Adipocyte (in vitro differentiated cells): ENCODE measurements around the gene PDE9A.
"Not testable (repeated sequence)": the region's sequence is repeated elsewhere in the genome, so short reads cannot be mapped to it uniquely, and the experiment has no call there.

Source experiments
- DNase-seq: peaks from one replicate; pipeline ENCODE4 v3.0.0-alpha.2; 2015; ENCODE audit warnings: low read depth
- H3K27me3 ChIP-seq: replicated peaks from 2 replicates; pipeline ENCODE4 v1.7.0; 2013; ENCODE audit warnings: mild to moderate bottlenecking, low read length, moderate library complexity; ENCODE audit not compliant: control insufficient read depth, insufficient read depth
- H3K36me3 ChIP-seq: 2 replicates; pipeline ENCODE4 v1.7.0; 2013; ENCODE audit warnings: low read length, mild to moderate bottlenecking, moderate library complexity; ENCODE audit not compliant: control insufficient read depth, insufficient read depth, severe bottlenecking
- H3K4me1 ChIP-seq: 2 replicates; pipeline ENCODE4 v1.7.0; 2013; ENCODE audit warnings: mild to moderate bottlenecking, low read length, moderate library complexity; ENCODE audit not compliant: control insufficient read depth, insufficient read depth
- H3K4me3 ChIP-seq: 2 replicates; pipeline ENCODE4 v1.7.0; 2013; ENCODE audit warnings: mild to moderate bottlenecking, low read length, moderate library complexity
- H3K9ac ChIP-seq: 2 replicates; pipeline ENCODE4 v1.7.0; 2013; ENCODE audit warnings: mild to moderate bottlenecking, low read length, moderate library complexity
- H3K9me3 ChIP-seq: 2 replicates; pipeline ENCODE4 v1.7.0; 2013; ENCODE audit warnings: mild to moderate bottlenecking, low read length, moderate library complexity; ENCODE audit not compliant: control insufficient read depth

Gene PDE9A

DNA sequence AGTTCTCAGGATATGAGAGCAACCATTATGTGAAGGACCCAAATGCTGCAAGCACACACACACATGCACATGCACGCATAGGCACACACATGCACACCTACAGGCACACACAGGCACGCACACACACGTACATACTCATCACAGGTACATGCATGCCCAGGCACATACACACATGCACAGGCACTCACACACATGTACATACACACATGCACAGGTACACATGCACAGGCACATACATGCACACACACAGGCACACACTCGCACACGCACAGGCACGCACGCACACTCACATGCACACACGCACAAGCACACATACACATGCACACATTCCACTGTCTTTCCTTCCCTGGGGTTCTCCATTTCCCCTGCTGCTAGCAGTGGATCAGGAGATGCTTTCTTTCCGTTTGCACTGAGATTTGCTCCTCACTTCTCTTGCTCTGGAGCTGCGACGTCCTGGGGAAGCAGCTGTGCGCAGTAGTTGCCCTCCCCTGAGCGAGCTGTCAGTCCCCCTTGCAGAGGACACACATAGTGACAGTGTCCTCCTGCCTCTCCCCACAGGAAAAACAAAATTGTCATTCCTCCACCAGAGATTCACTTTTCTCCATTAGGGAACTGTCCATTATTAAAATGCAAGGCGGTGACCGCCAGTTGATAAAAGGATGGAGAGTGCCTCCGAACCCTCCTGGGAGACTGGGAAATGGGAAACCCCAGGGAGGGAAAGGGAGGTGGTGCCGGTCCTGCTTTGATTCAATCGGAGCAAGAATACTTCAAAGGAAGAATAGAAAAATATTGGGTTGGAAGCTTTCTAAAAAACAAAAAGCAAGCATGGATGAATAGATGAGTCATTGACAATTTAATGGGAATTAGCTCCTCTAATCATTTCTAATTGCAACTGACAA, 156.4 kb downstream of the PDE9A start:
- peaks cover 43% of the 10 kb centered on the region for H3K27me3 ChIP-seq
- no peak overlapping the region for H3K9ac ChIP-seq
- no peak overlapping the region for H3K4me3 ChIP-seq
- H3K4me1 ChIP-seq = no peaks in the 10 kb centered on the region
- no peak for DNase-seq
- no peaks in the 10 kb centered on the region for H3K36me3 ChIP-seq
- H3K9me3 ChIP-seq = peaks cover 1% of the 10 kb centered on the region

DNA sequence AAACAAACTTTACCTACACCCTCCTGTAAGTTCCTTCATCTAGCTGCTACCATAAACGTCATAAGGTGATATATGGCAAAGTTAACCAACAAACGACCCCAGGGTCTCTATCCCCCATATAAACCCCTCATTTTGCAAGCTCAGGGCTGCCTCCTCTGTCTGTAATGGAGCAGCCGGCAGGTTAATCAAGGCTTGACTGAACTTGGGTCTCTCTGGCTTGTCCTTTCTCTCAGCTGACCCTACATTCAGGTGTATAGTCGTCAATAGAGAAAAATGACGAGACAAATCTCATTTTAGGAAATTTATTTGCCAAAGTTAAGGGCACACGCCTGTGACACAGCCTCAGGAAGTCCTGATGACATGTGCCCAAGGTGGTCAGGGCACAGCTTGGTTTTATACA, 158.5 kb downstream of the PDE9A start:
- H3K4me3 ChIP-seq = no peak overlapping the region
- H3K9ac ChIP-seq = no peak overlapping the region
- H3K4me1 ChIP-seq = no peaks in the 10 kb centered on the region
- H3K27me3 ChIP-seq = peaks cover 37% of the 10 kb centered on the region
- DNase-seq = no peak
- peaks cover 14% of the 10 kb centered on the region for H3K9me3 ChIP-seq
- no peaks in the 10 kb centered on the region for H3K36me3 ChIP-seq

DNA sequence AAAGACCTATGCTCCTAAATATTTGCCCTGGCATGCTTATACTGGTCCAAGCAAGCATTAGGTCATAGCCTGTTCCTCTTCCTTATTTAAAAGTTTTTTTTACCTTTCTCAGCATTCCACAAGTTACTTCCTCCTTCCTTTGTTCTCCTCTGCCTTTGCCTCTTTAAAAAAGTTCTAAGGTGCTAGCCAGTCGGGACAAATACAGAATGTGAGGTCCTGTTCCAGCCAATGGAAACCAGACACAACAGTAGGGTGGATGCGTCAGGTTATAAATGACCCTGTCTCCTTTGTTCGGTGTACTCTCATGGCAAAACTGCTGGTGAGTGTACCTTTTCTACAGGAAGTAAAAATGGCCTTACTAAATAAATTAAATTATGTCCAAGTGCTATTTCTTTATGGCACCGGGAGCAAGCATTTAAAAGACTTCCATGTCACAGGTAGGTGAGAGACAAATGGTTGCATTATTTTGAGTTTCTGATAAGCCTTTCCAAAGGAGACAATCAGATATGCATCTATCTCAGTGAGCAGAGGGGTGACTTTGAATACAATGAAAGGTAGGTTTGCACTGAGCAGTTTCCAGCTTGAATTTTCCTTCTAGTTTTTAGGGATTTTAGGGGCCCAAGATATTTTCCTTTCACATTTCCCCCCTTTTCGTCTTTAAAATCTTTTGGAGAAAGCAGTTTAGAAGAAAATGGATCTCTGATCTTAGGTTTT, 159.3 kb downstream of the PDE9A start:
- not testable (repeated sequence) for DNase-seq, H3K36me3 ChIP-seq, H3K4me3 ChIP-seq, H3K9ac ChIP-seq, H3K4me1 ChIP-seq
- Histone ChIP-seq H3K9me3 (peaks cover 14% of the 10 kb centered on the region), H3K27me3 (peaks cover 34% of the 10 kb centered on the region)

DNA sequence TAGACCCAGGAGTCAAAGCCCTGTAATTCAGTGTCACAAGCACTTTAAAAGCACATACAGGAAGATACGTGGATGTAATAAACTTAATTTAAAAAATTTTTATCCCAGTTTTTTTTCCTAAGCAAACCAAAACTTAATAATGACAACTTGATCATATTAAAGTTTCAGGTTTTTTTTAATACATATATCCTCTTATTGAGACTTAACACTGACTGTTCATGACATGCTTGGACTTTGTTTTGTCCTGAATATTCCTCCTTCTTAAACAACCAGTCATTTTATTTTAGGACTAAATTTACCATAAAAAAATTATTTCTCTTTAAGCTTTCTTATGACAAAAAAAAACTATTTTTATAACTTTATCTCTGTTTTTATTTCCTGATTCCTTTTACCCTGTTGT, 161.8 kb downstream of the PDE9A start:
- H3K27me3 ChIP-seq = peaks cover 10% of the 10 kb centered on the region
- H3K9me3 ChIP-seq = peaks cover 14% of the 10 kb centered on the region
- H3K9ac ChIP-seq = no peak overlapping the region
- H3K4me1 ChIP-seq = no peaks in the 10 kb centered on the region
- DNase-seq = no peak
- no peaks in the 10 kb centered on the region for H3K36me3 ChIP-seq
- H3K4me3 ChIP-seq = no peak overlapping the region

DNA sequence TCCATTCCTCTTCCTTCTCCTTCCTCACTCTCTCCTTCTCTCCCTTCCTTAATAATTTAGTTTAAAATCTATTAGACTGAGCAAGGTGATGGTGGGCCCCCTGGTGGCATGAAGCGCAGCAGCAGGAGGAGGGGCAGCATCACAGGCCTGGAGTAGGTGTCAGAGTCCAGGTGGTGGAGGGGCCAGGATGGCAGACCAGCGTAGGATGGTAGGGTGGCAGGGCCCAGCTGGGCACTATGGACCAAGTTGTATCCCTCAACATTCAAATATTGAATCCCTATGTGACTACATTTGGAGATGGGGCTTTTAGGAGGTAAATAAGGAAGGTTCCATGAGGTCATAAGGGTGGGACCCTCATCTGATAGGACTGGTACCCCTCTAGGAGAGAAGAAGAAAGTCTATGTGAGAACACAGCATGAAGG, 164.9 kb downstream of the PDE9A start:
- Histone ChIP-seq H3K9ac (no peak overlapping the region), H3K36me3 (no peaks in the 10 kb centered on the region), H3K9me3 (peaks cover 16% of the 10 kb centered on the region), H3K27me3 (no peaks in the 10 kb centered on the region), H3K4me1 (no peaks in the 10 kb centered on the region), H3K4me3 (no peak overlapping the region)
- DNase-seq = peak; percentile 73

DNA sequence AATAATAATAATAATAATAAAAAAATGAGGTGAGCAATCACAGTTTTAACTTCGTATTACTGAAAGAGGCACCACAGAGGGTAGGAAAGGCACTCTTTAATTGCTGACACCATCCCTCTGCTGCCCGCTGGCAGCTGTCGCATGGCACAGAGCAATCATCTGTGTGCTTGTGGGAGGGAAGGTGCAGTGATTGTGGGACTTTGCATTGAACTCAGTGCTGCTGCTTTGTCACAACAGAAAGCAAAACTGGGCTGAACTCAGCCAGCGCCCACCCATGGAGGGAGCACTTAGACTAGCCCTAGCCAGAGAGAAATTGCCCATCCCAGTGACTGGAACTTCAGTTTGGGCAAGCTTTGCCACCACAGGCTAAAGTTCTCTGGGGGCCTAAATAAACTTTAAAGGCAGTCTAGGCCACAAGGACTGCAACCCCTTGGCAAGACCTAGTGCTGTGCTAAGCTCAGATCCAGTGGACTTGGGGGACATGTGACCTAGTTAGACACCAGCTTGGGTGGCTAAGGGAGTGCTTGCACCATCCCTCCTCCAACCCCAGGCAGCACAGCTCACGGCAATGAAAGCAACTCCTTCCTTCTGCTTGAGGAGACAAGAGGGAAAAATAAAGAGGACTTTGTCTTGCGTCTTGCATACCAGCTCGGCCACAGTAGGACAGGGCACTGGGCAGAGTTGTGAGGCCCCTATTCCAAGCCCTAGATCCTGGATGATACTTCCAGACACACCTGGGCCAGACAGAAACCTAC, 166.6 kb downstream of the PDE9A start:
- Histone ChIP-seq H3K4me3 (no peak overlapping the region), H3K4me1 (no peaks in the 10 kb centered on the region), H3K36me3 (no peaks in the 10 kb centered on the region), H3K9me3 (peaks cover 13% of the 10 kb centered on the region), H3K9ac (no peak overlapping the region), H3K27me3 (no peaks in the 10 kb centered on the region)
- DNase-seq = no peak

- H3K9ac ChIP-seq = no peak overlapping the region
- H3K36me3 ChIP-seq = no peaks in the 10 kb centered on the region
- H3K27me3 ChIP-seq = no peaks in the 10 kb centered on the region
- no peaks in the 10 kb centered on the region for H3K4me1 ChIP-seq
- no peak overlapping the region for H3K4me3 ChIP-seq
- no peak for DNase-seq
- peaks cover 15% of the 10 kb centered on the region for H3K9me3 ChIP-seq
Observed at GRCh38 chr21:42820616-42821465, 167.4 kb downstream of the PDE9A start.
